Dermis microvascular lymphatic vessel endothelial cell (primary cell): Measurements from ENCODE around the gene ARHGEF4. TPM values are rescaled to one million over a fixed set of nuclear protein-coding genes. Genes with fewer than 3 reads are reported as not detected.

Source experiments
- DNase-seq, 2 donors: peaks; one replicate each; pipeline versions ENCODE4 v3.0.0 to v3.0.0-alpha.2; 2010; ENCODE audit warnings: low read depth in 2 of 2
- total RNA-seq: library from RNA; depleted of rRNA; stranded (reverse); fragments of >200 nt; gene quantifications from 2 replicates; pipeline ENCODE4 v1.2.1, GENCODE V29; 2014

Gene ARHGEF4
- total RNA-seq, 1 donor from 2014 or later: 0.26 TPM

- DNase-seq: no peak
These were observed 199.1 kb downstream of the ARHGEF4 start for GRCh38 chr2:131035826-131036231.

- DNase-seq: no peak
These were observed 199.6 kb downstream of the ARHGEF4 start for GRCh38 chr2:131036269-131036668.

GRCh38 chr2:131036696-131037397 is 200.1 kb downstream of the ARHGEF4 start:
- DNase-seq: no peak

DNA sequence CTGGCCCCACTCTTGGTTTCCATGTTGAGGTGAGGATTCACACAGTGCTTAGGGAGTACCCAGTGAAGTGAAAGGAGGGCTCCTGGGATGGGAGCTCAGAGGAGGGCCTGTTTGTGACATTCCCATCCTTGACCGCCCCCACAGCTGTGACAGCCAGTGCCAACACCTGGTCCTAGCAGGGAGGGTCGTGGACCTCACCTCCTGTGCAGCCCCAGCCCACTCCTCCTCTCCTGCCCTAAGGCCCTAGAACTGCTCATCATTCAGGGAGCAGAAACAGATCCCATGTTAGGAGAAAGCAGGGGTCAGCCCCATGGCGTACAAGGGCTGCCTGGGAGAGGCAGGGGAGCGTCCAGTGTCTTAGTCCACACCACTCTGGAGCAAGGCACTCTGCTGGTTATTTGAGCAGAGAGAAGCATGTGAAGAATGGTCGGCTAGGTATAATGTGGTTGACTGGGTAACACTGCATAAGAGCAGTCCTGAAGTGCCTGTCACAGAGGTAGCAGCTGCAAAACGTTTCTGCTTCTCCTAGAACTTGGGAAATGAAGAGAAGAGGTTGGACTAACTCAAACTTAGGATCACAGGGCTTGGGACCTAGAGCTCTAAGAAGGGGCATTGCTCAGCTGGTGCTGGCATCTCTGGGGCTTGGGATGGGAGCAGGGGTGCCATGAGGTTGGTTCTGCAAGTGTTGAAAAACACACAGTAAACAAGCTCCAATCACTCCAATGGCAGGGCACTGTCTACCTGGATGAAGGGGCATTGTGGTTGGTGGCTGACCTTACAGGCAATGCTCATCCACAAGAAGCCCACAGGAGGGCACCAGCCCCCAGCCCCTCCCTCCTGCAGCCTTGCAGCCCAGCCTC is 200.9 kb downstream of the ARHGEF4 start:
- no peak for DNase-seq

- no peak for DNase-seq
These were observed 201.8 kb downstream of the ARHGEF4 start for GRCh38 chr2:131038258-131039100.

- no peak for DNase-seq
These were observed 202.4 kb downstream of the ARHGEF4 start for GRCh38 chr2:131039101-131039440.

DNA sequence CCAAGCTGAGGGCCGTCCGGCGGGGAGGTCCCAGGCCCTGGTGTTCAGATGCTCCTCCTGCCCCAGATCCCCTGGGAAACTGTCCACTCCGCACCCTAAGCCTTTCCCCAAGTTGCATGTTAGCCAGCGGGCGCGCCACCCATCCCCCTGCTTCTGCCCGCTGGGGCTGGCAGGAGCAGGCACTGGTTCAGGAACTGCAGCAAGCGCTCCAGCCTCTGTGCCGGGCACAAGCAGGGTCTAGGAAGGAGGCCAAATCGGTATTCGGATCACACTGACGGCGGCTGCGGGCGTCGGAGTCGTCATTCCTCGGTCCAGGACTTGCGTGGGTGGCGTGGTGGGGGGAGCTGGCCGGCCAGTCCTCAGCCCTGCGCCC is 202.8 kb downstream of the ARHGEF4 start:
- no peak for DNase-seq

GRCh38 chr2:131039908-131040660 is 203.4 kb downstream of the ARHGEF4 start:
- no peak for DNase-seq

DNA sequence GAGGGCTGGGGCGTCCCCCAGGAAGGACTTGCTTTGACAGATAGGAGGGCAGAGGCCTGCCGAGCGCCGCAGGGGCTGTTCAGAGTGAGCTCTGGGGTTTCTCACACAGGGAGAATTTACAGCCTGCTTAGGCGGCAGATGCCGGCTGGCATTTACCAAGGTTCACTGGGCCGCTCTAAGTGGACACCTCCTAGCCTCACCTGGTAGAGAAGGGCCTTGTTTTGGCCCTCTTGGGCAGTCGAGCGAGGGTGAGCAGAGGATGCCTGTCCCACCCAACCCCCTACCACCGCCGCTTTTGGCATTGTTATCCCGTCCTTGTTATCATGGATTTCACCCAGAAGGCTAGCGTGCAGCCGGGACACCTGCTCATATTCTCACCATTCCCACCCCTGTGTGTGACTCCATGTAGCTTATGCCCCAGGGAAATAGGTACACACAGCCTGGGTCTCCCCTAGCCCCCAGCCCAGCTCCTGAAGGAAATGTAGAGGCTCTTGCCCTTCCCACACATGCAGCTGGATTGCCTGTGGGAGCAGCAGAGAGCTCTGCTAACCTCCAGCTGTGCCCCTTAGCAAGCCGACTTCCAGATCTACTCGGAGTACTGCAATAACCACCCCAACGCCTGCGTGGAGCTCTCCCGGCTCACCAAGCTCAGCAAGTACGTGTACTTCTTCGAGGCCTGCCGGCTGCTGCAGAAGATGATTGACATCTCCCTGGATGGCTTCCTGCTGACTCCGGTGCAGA is 204.1 kb downstream of the ARHGEF4 start:
- peak in 1 of 2 donors; percentile 11 for DNase-seq

- DNase-seq: no peak
These were observed 204.9 kb downstream of the ARHGEF4 start for GRCh38 chr2:131041402-131042147.

DNA sequence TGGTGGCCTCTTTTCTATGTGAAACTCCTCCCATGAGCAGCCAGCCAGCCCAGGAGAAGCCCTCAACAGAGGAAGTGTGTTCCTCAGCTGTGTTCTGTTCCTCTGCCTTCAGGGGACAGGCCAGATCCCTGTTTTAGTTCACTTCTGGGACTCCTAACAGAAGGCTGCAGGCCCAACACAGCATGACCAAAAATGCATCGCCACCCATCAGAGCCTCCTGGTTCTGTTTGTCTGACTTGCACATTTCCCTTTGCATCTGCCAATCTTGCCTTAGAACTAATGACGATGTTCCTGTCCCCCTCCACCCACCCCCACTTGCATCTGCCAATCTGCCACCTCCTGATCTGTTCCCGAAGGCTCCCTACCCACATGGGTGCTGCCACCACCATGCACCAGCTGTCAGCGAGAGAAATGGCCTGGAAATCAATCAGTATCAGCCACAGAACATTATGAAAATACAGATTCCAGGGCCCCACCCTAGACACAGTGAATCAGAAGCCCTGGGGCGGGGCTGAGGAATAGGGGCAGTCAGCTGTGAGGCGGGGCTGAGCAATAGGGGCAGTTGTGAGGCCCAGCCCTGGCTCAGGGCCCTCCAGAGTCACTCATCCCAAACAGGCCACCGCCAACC is 205.5 kb downstream of the ARHGEF4 start:
- no peak for DNase-seq

- no peak for DNase-seq
These were observed 206.7 kb downstream of the ARHGEF4 start for GRCh38 chr2:131043199-131044074.

DNA sequence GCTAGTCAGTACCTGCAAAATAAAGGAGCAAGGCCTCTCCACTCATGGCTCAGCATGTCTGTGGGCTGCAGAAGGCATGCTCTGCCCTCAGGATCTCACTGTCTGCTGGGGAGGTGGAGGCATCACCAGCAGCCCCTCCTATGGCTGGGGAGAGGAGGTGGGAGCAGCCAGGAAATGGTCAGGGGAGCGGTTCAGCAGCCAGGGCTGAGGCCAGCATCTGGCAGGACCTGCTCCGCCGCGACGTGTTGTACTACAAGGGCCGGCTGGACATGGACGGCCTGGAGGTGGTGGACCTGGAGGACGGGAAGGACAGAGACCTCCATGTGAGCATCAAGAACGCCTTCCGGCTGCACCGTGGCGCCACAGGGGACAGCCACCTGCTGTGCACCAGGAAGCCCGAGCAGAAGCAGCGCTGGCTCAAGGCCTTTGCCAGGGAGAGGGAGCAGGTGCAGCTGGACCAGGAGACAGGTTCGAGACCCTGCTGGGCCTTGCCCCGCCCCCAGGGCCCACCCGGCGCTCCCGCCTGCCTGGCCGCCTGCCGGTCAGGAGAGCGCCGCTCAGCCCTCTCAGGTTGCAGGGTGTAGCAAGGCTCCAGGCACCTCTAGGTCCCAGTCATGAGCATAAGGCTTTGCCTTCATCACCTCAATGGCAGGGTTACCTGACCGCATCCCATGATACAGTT is 207.5 kb downstream of the ARHGEF4 start:
- DNase-seq: no peak

GRCh38 chr2:131044757-131045150 is 208.0 kb downstream of the ARHGEF4 start:
- DNase-seq: no peak

GRCh38 chr2:131045286-131046027 is 208.7 kb downstream of the ARHGEF4 start:
- no peak for DNase-seq

DNA sequence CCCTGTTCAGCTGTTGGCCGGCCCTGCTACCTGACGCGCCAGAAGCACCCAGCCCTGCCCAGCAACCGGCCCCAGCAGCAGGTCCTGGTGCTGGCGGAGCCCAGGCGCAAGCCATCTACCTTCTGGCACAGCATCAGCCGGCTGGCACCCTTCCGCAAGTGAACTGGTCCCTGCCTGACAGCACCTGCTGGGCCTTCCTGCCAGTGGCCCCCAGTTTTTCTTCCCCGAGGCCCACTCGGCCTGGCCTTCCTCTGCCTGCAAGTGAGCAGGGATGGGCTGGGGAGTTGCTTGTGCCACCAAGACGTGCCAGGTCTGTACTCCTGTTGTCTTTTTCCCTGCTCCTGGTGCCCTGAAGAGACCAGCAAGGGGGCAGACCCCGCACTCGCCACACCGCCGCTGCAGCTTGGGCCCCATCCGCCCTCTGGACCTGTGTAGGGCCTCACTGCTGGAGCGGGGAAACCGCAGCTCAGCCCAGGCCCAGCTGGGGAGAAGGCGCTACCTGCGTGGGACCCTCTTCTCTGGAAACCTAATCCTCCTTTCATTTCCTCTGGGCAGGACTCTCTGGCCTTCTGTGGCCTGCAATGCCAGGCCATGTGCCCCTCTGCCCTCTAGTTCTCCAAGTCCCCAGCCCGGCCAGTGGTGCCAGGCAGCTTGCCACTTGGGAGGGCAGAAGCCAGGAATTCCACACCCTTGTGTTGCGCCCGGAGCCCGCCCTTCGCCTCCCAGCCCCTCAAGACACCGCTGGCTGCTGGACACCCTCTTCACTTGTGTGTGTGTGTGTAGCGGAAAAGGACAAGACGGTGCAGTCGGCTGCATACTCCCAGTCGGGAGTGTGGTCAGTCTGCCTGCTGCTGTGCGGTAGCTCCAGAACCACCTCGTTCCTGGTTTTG is 209.6 kb downstream of the ARHGEF4 start:
- no peak for DNase-seq
